SK-N-SH (cell line): Measurements from ENCODE around the gene CAPG. TPM values are rescaled to one million over a fixed set of nuclear protein-coding genes. Genes with fewer than 3 reads are reported as not detected.

ENCODE experiments used
- CTCF ChIA-PET: fragments of 300-600, 350-600 bp; formaldehyde crosslinking; extraction: SDS; loops from one replicate; lab custom pipeline; 2021; lab: Yijun Ruan, JAX
- POLR2A ChIA-PET: fragments of 350-600 bp; sonication (Branson Sonifier 250); formaldehyde crosslinking; extraction: SDS; loops from one replicate; lab custom pipeline; 2020; ENCODE audit warnings: antibody characterized with exemption, inconsistent platforms; lab: Yijun Ruan, JAX
- DNase-seq: peaks from one replicate; pipeline ENCODE4 v3.0.0; 2012
- H2AFZ ChIP-seq: fragments of 200-600 bp; sonication (generic); 2 replicates; pipeline ENCODE4 v1.8.1; 2016; ENCODE audit warnings: antibody characterized with exemption, mild to moderate bottlenecking, low read depth
- H3F3A ChIP-seq: fragments of 200-600 bp; sonication (generic); replicated peaks from 2 replicates; pipeline ENCODE3; 2016; ENCODE audit warnings: antibody characterized with exemption, mild to moderate bottlenecking; ENCODE audit not compliant: insufficient read depth
- H3K27ac ChIP-seq, 2 experiments: fragments of 200-500 bp in 1 of 2; fragments of 200-600 bp in 1 of 2; sonication (Bioruptor generic) in 1 of 2; sonication (generic), shearing (Covaris generic) in 1 of 2; 2 replicates each; pipeline versions ENCODE4 v1.5.1 to v1.6.1; 2014 to 2016; ENCODE audit warnings: low read depth in 2 of 2, inconsistent platforms in 1 of 2, low read length in 1 of 2, mild to moderate bottlenecking in 1 of 2, mixed read lengths in 1 of 2
- H3K27me3 ChIP-seq: fragments of 200-600 bp; sonication (generic), shearing (Covaris generic); 2 replicates; pipeline ENCODE4 v1.6.1; 2016; ENCODE audit warnings: mixed run types; ENCODE audit not compliant: insufficient read depth
- H3K36me3 ChIP-seq, 2 experiments: fragments of 200-500 bp in 1 of 2; fragments of 200-600 bp in 1 of 2; sonication (Bioruptor generic) in 1 of 2; sonication (generic) in 1 of 2; replicated peaks in 1 of 2; 2 replicates each; pipeline versions ENCODE3 to v1.5.1; 2014 to 2016; ENCODE audit warnings: low read length in 1 of 2, mild to moderate bottlenecking in 1 of 2; ENCODE audit not compliant: insufficient read depth in 2 of 2, control insufficient read depth in 1 of 2
- H3K4me1 ChIP-seq, 2 experiments: fragments of 200-500 bp in 1 of 2; fragments of 200-600 bp in 1 of 2; sonication (Bioruptor generic) in 1 of 2; sonication (generic), shearing (Covaris generic) in 1 of 2; 2 replicates each; pipeline versions ENCODE4 v1.5.1 to v1.6.1; 2014 to 2016; ENCODE audit warnings: low read depth in 1 of 2, low read length in 1 of 2, mixed run types in 1 of 2; ENCODE audit not compliant: insufficient read depth in 2 of 2, control insufficient read depth in 1 of 2
- H3K4me2 ChIP-seq: fragments of 200-600 bp; sonication (generic), shearing (Covaris generic); 2 replicates; pipeline ENCODE4 v1.6.1; 2017; ENCODE audit warnings: mixed run types
- H3K4me3 ChIP-seq, 2 experiments: fragments of 200-500 bp in 1 of 2; fragments of 200-600 bp in 1 of 2; sonication (Bioruptor generic) in 1 of 2; sonication (generic), shearing (Covaris generic) in 1 of 2; 2 replicates each; pipeline versions ENCODE4 v1.5.1 to v1.8.1; 2014 to 2016; ENCODE audit warnings: low read depth in 2 of 2, inconsistent platforms in 1 of 2, low read length in 1 of 2, mild to moderate bottlenecking in 1 of 2, mixed read lengths in 1 of 2, moderate library complexity in 1 of 2
- H3K79me2 ChIP-seq: fragments of 200-600 bp; sonication (generic); 2 replicates; pipeline ENCODE4 v1.8.1; 2017; ENCODE audit warnings: mild to moderate bottlenecking; ENCODE audit not compliant: insufficient read depth
- H3K9ac ChIP-seq: fragments of 200-600 bp; sonication (generic); 2 replicates; pipeline ENCODE4 v1.6.1; 2017; ENCODE audit warnings: mixed run types
- H3K9me2 ChIP-seq: fragments of 200-600 bp; sonication (generic); 2 replicates; pipeline ENCODE4 v1.6.1; 2017; ENCODE audit warnings: mixed run types
- H3K9me3 ChIP-seq: fragments of 200-600 bp; sonication (generic); 2 replicates; pipeline ENCODE4 v1.6.1; 2017; ENCODE audit warnings: mixed run types, mild to moderate bottlenecking, moderate library complexity
- H4K20me1 ChIP-seq: fragments of 200-600 bp; sonication (generic); 2 replicates; pipeline ENCODE4 v1.6.1; 2017; ENCODE audit warnings: mild to moderate bottlenecking, mixed run types; ENCODE audit not compliant: insufficient read depth
- EP300 ChIP-seq, 2 experiments: IDR thresholded peaks; 2 replicates each; pipeline versions ENCODE4 v1.4.0 to v1.6.1; 2012; ENCODE audit warnings: borderline replicate concordance in 1 of 2, low read depth in 1 of 2, low read length in 1 of 2
- EZH2phosphoT487 ChIP-seq: fragments of 200-600 bp; sonication (generic); IDR thresholded peaks from 2 replicates; pipeline ENCODE4 v1.6.1; 2017; ENCODE audit warnings: low read depth, mixed run types, mild to moderate bottlenecking, antibody characterized with exemption, moderate library complexity, borderline replicate concordance
- GATA2 ChIP-seq: sonication (generic); formaldehyde crosslinking; IDR thresholded peaks from 2 replicates; pipeline ENCODE4 v1.5.0; 2020; ENCODE audit warnings: mild to moderate bottlenecking, missing genetic modification reagents
- JUND ChIP-seq: IDR thresholded peaks from 2 replicates; pipeline ENCODE4 v1.4.0; 2012
- NFIC ChIP-seq: IDR thresholded peaks from 2 replicates; pipeline ENCODE4 v1.4.0; 2012; ENCODE audit warnings: borderline replicate concordance
- RAD21 ChIP-seq: IDR thresholded peaks from 2 replicates; pipeline ENCODE4 v1.6.1; 2012; ENCODE audit warnings: mild to moderate bottlenecking, low read length
- RXRA ChIP-seq: IDR thresholded peaks from 2 replicates; pipeline ENCODE4 v1.4.0; 2012; ENCODE audit warnings: low read depth, mild to moderate bottlenecking, borderline replicate concordance
- TAF1 ChIP-seq: IDR thresholded peaks from 2 replicates; pipeline ENCODE4 v1.6.1; 2012; ENCODE audit warnings: low read depth, mild to moderate bottlenecking, low read length, moderate library complexity, borderline replicate concordance
- TEAD4 ChIP-seq: IDR thresholded peaks from 2 replicates; pipeline ENCODE4 v1.4.0; 2012; ENCODE audit warnings: mild to moderate bottlenecking, borderline replicate concordance; ENCODE audit not compliant: insufficient read depth
- YY1 ChIP-seq: IDR thresholded peaks from 2 replicates; pipeline ENCODE4 v1.4.0; 2012; ENCODE audit warnings: low read depth, mild to moderate bottlenecking
- WGBS: methylation state at CpG from one replicate; pipeline ENCODE4 v1.1.6; 2017; ENCODE audit warnings: low lambda C conversion rate; 5-methylcytosine and 5-hydroxymethylcytosine counted together
- polyA plus RNA-seq, 3 experiments: library from polyadenylated mRNA; depleted of rRNA; stranded (reverse); fragments of >200 nt; gene quantifications; 2 replicates each; pipeline ENCODE4 v1.2.3, GENCODE V29; 2012
- TF ChIP-seq, protein P1 (sequence below): IDR thresholded peaks from 2 replicates; pipeline ENCODE4 v1.4.0; 2012; ENCODE audit warnings: low read depth, borderline replicate concordance
- TF ChIP-seq, protein P2 (sequence below): IDR thresholded peaks from 2 replicates; pipeline ENCODE4 v1.4.0; 2012; ENCODE audit warnings: low read depth

The CAPG gene
- polyA plus RNA-seq, 1 of the 3 experiments (the other 2 are of a cell fraction): 1.2 TPM

DNA sequence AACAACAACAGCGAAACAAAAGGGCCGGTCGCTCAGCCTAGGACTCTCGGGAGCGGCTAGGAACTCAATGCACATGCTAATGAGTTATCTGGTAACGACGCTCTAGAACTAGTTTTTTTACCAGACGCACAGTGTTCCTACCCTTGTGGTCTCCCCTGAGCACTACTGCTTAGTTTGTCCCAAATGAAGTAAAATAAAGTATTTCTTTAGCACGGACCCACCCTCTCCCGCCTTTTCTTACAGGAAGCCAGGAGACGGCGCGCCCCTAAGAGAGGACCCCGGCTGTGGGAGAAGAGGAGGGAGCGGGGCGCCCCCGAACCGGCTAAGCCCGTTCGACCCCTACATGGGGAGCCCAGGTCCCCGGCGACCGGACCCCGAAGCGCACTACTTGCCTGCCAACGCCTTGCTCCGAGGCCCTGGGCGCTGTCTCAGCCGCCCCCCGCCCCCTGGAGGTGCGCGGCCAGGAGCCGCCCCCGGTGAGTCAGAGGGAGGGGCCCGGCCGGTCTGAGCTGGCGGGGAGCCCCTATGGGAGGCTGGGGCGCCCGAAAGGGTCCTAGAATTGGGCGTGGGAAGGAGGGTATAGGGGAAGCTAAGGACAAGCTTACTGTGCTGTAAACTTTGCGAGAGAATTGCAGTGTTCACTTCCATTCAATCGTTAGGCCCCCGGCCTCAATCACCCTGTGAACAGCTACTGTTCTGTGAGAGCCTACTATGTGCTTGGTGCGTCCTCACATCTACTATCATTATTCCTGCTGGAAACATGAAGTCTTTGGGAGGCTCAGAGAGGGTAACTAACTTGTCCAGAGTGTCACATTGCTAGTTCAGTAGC lies 3.6 kb upstream of the CAPG start (continued):
- no peak for TF ChIP-seq GATA2 (CRISPR knock-in tag)
- no peak for TF ChIP-seq JUND
- TF ChIP-seq YY1: no peak
- TF ChIP-seq EZH2phosphoT487: no peak
- no peak for TF ChIP-seq TEAD4
- TF ChIP-seq, protein P1, sequence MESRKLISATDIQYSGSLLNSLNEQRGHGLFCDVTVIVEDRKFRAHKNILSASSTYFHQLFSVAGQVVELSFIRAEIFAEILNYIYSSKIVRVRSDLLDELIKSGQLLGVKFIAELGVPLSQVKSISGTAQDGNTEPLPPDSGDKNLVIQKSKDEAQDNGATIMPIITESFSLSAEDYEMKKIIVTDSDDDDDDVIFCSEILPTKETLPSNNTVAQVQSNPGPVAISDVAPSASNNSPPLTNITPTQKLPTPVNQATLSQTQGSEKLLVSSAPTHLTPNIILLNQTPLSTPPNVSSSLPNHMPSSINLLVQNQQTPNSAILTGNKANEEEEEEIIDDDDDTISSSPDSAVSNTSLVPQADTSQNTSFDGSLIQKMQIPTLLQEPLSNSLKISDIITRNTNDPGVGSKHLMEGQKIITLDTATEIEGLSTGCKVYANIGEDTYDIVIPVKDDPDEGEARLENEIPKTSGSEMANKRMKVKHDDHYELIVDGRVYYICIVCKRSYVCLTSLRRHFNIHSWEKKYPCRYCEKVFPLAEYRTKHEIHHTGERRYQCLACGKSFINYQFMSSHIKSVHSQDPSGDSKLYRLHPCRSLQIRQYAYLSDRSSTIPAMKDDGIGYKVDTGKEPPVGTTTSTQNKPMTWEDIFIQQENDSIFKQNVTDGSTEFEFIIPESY: no peak
- TF ChIP-seq, protein P2, sequence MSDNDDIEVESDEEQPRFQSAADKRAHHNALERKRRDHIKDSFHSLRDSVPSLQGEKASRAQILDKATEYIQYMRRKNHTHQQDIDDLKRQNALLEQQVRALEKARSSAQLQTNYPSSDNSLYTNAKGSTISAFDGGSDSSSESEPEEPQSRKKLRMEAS: no peak
- TF ChIP-seq RXRA: no peak
- TF ChIP-seq TAF1: no peak
- no peak for TF ChIP-seq EP300 (IDR thresholded peaks at IDR 0.05; ENCODE audit: borderline replicate concordance in 1 of 2, low read depth in 1 of 2, low read length in 1 of 2)
- TF ChIP-seq NFIC: no peak

DNA sequence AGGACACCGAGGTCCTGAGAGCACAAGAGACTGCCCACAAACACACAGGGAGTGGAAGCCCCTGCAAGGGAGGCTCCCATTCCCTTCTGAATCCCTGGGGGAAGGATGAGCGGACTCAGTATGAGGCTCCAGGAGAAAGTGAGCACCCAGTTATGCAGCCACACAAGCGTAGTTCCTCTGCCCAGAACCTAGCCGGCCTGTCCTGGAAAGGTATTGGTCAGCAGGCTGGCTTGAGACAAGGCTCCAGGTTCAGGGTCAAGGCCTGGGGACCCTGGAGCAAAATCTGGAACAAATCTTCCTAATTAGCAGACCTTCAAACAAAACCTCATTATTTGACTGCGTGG lies 1.2 kb upstream of the CAPG start:
- ChIA-PET POLR2A (no interaction called here), CTCF (interaction anchor here (0.7 kb wide), 1 partner anchor 296 kb away, joined by 3 read pairs; no protein-coding TSS in a partner anchor)
- 87% methylated on average over 4 of the region's 5 CpGs for WGBS
- no peak for TF ChIP-seq RAD21
- Histone ChIP-seq H3K4me2 (no peak overlapping the region), H3K4me1 (peaks cover 0 to 20% of the 10 kb centered on the region in 2 experiments; a peak in 1 of 4 replicates), H3K36me3 (no peaks in the 10 kb centered on the region), H3F3A (no peaks in the 10 kb centered on the region), H3K27ac (no peak overlapping the region), H4K20me1 (no peaks in the 10 kb centered on the region), H3K9me3 (no peaks in the 10 kb centered on the region), H3K79me2 (no peaks in the 10 kb centered on the region), H3K27me3 (no peaks in the 10 kb centered on the region), H3K9ac (no peak overlapping the region), H2AFZ (no peak overlapping the region), H3K4me3 (no peak overlapping the region), H3K9me2 (no peaks in the 10 kb centered on the region)
- DNase-seq: no peak
